Calu3 (cell line): ENCODE results near the gene AQP6. TPM values are rescaled to one million over a fixed set of nuclear protein-coding genes. Genes with fewer than 3 reads are reported as not detected.

Source experiments
- BruUV-seq: library from RNA; stranded (reverse); fragments of 400-500 nt; replicated peaks from 2 replicates; lab custom pipeline; 2021; lab: Mats Ljungman, UMichigan
- CTCF ChIA-PET: fragments of 300-600 bp; sonication (Branson Sonifier 250); formaldehyde crosslinking; loops from one replicate; lab custom pipeline; 2022; ENCODE audit warnings: antibody characterized with exemption; lab: Charles Lee
- DNase-seq: peaks from one replicate; pipeline ENCODE4 v3.0.0; 2022
- H3K27ac Mint-ChIP-seq: one replicate; pipeline ENCODE4 v1.8.0; 2022; ENCODE audit warnings: mixed read lengths; ENCODE audit not compliant: unreplicated experiment
- H3K27me3 Mint-ChIP-seq: one replicate; pipeline ENCODE4 v1.8.0; 2022; ENCODE audit warnings: mixed read lengths; ENCODE audit not compliant: unreplicated experiment
- H3K36me3 Mint-ChIP-seq: one replicate; pipeline ENCODE4 v1.8.0; 2022; ENCODE audit warnings: mild to moderate bottlenecking, moderate library complexity, mixed read lengths; ENCODE audit not compliant: insufficient read depth, unreplicated experiment
- H3K4me1 Mint-ChIP-seq: one replicate; pipeline ENCODE4 v1.8.0; 2022; ENCODE audit warnings: mild to moderate bottlenecking, low read depth, mixed read lengths; ENCODE audit not compliant: unreplicated experiment
- H3K4me3 Mint-ChIP-seq: one replicate; pipeline ENCODE4 v1.8.0; 2022; ENCODE audit warnings: mild to moderate bottlenecking, low read depth, moderate library complexity, mixed read lengths; ENCODE audit not compliant: unreplicated experiment
- H3K9me3 Mint-ChIP-seq: one replicate; pipeline ENCODE4 v1.8.0; 2022; ENCODE audit warnings: low read depth, mixed read lengths; ENCODE audit not compliant: unreplicated experiment
- intact Hi-C: fragments of 100-400 bp; cut with micrococcal nuclease; formaldehyde crosslinking; loops from one replicate; pipeline ENCODE4 v1.10.0; 2022; ENCODE audit not compliant: unreplicated experiment
- total RNA-seq: library from RNA; stranded (reverse); gene quantifications from 2 replicates; pipeline ENCODE4 v1.2.3, GENCODE V29; 2022
- TF ChIP-seq, protein P1 (sequence below): fragments of 200-600 bp; IDR thresholded peaks from one replicate; pipeline ENCODE4 v1.8.0; 2022; ENCODE audit warnings: antibody characterized with exemption; ENCODE audit not compliant: unreplicated experiment

AQP6 gene
- total RNA-seq, 1 experiment from 2014 or later: 0.94 TPM

DNA sequence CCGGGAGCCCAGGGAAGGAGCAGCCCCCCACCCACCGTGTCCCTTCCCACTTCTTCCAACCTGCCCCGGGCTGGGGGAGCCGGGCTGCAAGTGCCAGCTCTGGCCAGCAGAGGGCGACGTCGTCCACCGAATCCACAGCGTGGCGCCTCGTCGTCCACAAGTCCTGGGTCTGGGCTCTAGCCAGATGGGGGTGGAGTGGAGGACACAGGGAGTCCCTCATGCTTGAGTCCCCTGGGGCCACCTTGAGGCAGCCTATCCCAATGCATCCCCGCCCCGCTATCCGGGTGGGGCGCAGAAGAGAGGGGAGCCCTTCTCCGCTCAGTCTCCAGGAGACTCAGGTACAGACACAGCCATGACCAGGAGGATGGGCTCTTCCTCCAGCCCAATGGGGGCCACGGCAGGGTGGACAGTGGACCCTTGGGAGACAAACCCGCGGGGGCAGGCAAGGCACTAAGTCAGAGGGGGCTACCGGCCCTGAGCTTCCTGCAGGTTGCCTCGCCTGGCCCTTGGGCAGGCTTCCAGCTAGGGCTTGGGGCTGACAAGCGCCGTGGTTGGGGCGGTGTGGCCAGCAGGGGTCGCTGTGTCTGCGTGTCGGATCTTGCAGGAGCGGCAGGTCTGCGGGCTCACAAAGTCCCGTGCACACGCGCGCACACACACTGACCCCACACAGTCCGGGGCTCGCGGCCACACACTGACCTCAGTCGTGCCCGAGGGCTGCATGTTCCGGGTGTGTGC, 5.5 kb upstream of the AQP6 start:
- no TSS peak for BruUV-seq
- CTCF ChIA-PET: interaction anchor here (0.5 to 2.3 kb wide), 14 partner anchors 13 to 196 kb away, joined by 3 to 25 read pairs (median 4); no protein-coding TSS in a partner anchor
- DNase-seq: peak; percentile 86
- intact Hi-C loops: loop anchor here (2.0 to 5.0 kb wide), 2 partner anchors 90 to 104 kb away; partner anchors contain the start of gene ASIC1
- peak overlapping the region; percentile 41 for H3K4me3 Mint-ChIP-seq
- H3K36me3 Mint-ChIP-seq: peaks cover 14% of the 10 kb centered on the region
- H3K9me3 Mint-ChIP-seq: no peaks in the 10 kb centered on the region
- peaks cover 27% of the 10 kb centered on the region for H3K4me1 Mint-ChIP-seq
- H3K27ac Mint-ChIP-seq: peak overlapping the region; percentile 68
- no peaks in the 10 kb centered on the region for H3K27me3 Mint-ChIP-seq
- TF ChIP-seq, protein P1, sequence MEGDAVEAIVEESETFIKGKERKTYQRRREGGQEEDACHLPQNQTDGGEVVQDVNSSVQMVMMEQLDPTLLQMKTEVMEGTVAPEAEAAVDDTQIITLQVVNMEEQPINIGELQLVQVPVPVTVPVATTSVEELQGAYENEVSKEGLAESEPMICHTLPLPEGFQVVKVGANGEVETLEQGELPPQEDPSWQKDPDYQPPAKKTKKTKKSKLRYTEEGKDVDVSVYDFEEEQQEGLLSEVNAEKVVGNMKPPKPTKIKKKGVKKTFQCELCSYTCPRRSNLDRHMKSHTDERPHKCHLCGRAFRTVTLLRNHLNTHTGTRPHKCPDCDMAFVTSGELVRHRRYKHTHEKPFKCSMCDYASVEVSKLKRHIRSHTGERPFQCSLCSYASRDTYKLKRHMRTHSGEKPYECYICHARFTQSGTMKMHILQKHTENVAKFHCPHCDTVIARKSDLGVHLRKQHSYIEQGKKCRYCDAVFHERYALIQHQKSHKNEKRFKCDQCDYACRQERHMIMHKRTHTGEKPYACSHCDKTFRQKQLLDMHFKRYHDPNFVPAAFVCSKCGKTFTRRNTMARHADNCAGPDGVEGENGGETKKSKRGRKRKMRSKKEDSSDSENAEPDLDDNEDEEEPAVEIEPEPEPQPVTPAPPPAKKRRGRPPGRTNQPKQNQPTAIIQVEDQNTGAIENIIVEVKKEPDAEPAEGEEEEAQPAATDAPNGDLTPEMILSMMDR: peak; percentile 77

GRCh38 chr12:49967777-49968250, 4.9 kb upstream of the AQP6 start:
- H3K4me1 Mint-ChIP-seq: peaks cover 21% of the 10 kb centered on the region
- no peaks in the 10 kb centered on the region for H3K9me3 Mint-ChIP-seq
- TF ChIP-seq, protein P1: no peak
- peak overlapping the region; percentile 41 for H3K4me3 Mint-ChIP-seq
- H3K27me3 Mint-ChIP-seq: no peaks in the 10 kb centered on the region
- peaks cover 8% of the 10 kb centered on the region for H3K36me3 Mint-ChIP-seq
- H3K27ac Mint-ChIP-seq: no peak overlapping the region
- BruUV-seq: no TSS peak
- CTCF ChIA-PET: interaction anchor here (0.7 to 2.3 kb wide), 10 partner anchors 23 to 113 kb away, joined by 3 to 25 read pairs (median 4); no protein-coding TSS in a partner anchor
- intact Hi-C loops: loop anchor here (2.0 to 5.0 kb wide), 2 partner anchors 89 to 103 kb away; partner anchors contain the start of gene ASIC1
- DNase-seq: no peak

GRCh38 chr12:49968471-49968870, 4.3 kb upstream of the AQP6 start:
- Mint-ChIP-seq H3K36me3 (peaks cover 1% of the 10 kb centered on the region), H3K4me3 (no peak overlapping the region), H3K9me3 (no peaks in the 10 kb centered on the region), H3K27me3 (no peaks in the 10 kb centered on the region), H3K27ac (no peak overlapping the region), H3K4me1 (peaks cover 15% of the 10 kb centered on the region)
- TF ChIP-seq, protein P1: no peak
- intact Hi-C loops: loop anchor here (5.0 kb wide), 1 partner anchor 89 kb away; the partner anchor contains the start of gene ASIC1
- no TSS peak for BruUV-seq
- CTCF ChIA-PET: interaction anchor here (0.7 to 2.3 kb wide), 3 partner anchors 101 to 132 kb away, joined by 4 to 25 read pairs (median 7); no protein-coding TSS in a partner anchor
- no peak for DNase-seq

DNA sequence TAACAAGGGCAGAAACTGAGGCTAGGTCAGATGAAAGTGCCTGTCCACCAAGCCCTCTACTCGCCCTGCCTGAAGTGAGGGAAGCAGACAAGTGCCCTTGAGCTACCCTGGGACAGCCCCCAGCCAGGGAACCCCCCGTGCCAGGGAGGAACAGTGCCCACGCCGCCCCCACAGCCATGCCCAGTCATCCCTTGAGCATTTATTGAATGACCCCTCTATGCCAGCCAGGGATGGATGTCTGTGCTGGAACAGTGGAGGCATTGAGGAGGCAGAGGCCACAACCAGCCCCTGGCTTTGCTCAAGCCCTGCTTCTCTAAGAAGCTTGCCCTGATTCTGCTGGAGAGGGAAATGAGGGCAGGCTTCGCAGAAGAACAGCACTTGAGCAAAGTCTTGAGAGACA, 3.7 kb upstream of the AQP6 start:
- Mint-ChIP-seq H3K4me1 (peaks cover 9% of the 10 kb centered on the region), H3K27ac (no peak overlapping the region), H3K36me3 (no peaks in the 10 kb centered on the region), H3K9me3 (no peaks in the 10 kb centered on the region), H3K4me3 (no peak overlapping the region), H3K27me3 (no peaks in the 10 kb centered on the region)
- intact Hi-C loops: loop anchor here (5.0 kb wide), 1 partner anchor 88 kb away; the partner anchor contains the start of gene ASIC1
- TF ChIP-seq, protein P1: no peak
- no TSS peak for BruUV-seq
- no peak for DNase-seq
- CTCF ChIA-PET: interaction anchor here (1.5 kb wide), 1 partner anchor 102 kb away, joined by 4 read pairs; no protein-coding TSS in a partner anchor
